Vagina (tissue), 2 donors: Measurements from ENCODE around the gene TOMM5.

Experiments used
- CTCF ChIP-seq, 3 experiments: fragments of 450-650 bp in 2 of 3; fragments of 200-600 bp in 1 of 3; sonication (generic) in 1 of 3; IDR thresholded peaks; one replicate each; pipeline ENCODE4 v1.5.1; 2017 to 2019; ENCODE audit warnings: antibody characterized with exemption in 3 of 3, mild to moderate bottlenecking in 2 of 3, moderate library complexity in 2 of 3
- POLR2A ChIP-seq, 2 donors: fragments of 450-650 bp; IDR thresholded peaks; one replicate each; pipeline ENCODE4 v1.6.1; 2017; ENCODE audit warnings: antibody characterized with exemption in 2 of 2, mild to moderate bottlenecking in 2 of 2, moderate library complexity in 2 of 2
- POLR2AphosphoS5 ChIP-seq, 2 donors: sonication (generic); formaldehyde crosslinking; IDR thresholded peaks; one replicate each; pipeline ENCODE4 v1.9.0; 2017; ENCODE audit warnings: antibody characterized with exemption in 2 of 2, mild to moderate bottlenecking in 2 of 2, low read depth in 1 of 2; ENCODE audit not compliant: insufficient read depth in 1 of 2

GRCh38 chr9:37636511-37637448, 44.4 kb upstream of the TOMM5 start:
- TF ChIP-seq POLR2A (IDR thresholded peaks at IDR 0.05) (no peak), POLR2AphosphoS5 (IDR thresholded peaks at IDR 0.05; ENCODE audit: insufficient read depth in 1 of 2, low read depth in 1 of 2) (no peak), CTCF (IDR thresholded peaks at IDR 0.05) (no peak)
